Smooth muscle cell of the pulmonary artery (primary cell): ENCODE results near the gene DEFB126. TPM values are rescaled to one million over a fixed set of nuclear protein-coding genes. Genes with fewer than 3 reads are reported as not detected.

Experiments
- total RNA-seq: library from RNA; depleted of rRNA; stranded (reverse); fragments of >200 nt; gene quantifications from 2 replicates; pipeline ENCODE4 v1.2.3, GENCODE V29; 2014

Gene DEFB126, protein sequence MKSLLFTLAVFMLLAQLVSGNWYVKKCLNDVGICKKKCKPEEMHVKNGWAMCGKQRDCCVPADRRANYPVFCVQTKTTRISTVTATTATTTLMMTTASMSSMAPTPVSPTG
- not detected in 2 replicates for total RNA-seq

GRCh38 chr20:142290-142689 is at the start of gene DEFB126:
Gene DEFB126, plus strand, starts transcription at chr20:142590. Its CDS starts 39 bp downstream, at chr20:142629.

GRCh38 chr20:157154-157553 is 14.8 kb downstream of the DEFB126 start, which contains the start of gene DEFB127:
Gene DEFB127, plus strand, starts transcription at chr20:157454. Its CDS starts 91 bp downstream, at chr20:157545.

DNA sequence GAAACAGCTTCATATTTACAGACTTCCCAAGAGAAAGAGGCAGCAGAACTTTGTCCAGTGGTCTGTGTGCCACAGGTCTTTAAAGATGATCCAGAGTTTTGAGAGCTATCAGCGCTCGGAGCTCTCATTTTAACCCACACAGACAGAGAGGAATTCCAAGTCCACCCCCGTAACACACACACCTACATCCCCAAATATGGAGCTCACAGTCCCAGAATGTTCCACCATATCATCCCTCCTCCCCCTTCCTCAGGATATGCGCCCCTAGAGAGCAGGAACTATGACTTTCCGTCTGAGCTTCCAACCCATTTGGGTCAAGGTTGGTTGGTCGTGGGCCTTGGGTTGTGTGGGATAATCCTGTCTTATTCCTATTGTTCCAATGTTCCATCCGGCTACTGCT is 47.2 kb downstream of the DEFB126 start, which contains the start of gene DEFB128:
Gene DEFB128, minus strand, starts transcription at position 101 of the 400 bp plus-strand sequence. Its CDS starts 88 bp downstream, at position 13.

Other genes with a start within 250 kb of the DEFB126 start
- gene DEFB125, start 54.9 kb upstream of the DEFB126 start, total RNA-seq = not detected in 2 replicates
- not detected in 2 replicates for gene DEFB127, start 14.9 kb downstream of the DEFB126 start, total RNA-seq
- gene DEFB128, start 47.1 kb downstream of the DEFB126 start, total RNA-seq = not detected in 2 replicates
- not detected in 2 replicates for gene DEFB129, start 84.7 kb downstream of the DEFB126 start, total RNA-seq
- not detected in 2 replicates for gene DEFB132, start 115.1 kb downstream of the DEFB126 start, total RNA-seq
- gene C20orf96, start 148.2 kb downstream of the DEFB126 start, total RNA-seq = 2.9 and 5.0 TPM in 2 replicates
- gene ZCCHC3, start 155.0 kb downstream of the DEFB126 start, total RNA-seq = 10.0 and 13.7 TPM in 2 replicates
- 6.6 and 10.5 TPM in 2 replicates for gene SOX12, start 183.0 kb downstream of the DEFB126 start, total RNA-seq
- 30.4 and 39.2 TPM in 2 replicates for gene NRSN2, start 204.5 kb downstream of the DEFB126 start, total RNA-seq
- gene TRIB3, start 238.2 kb downstream of the DEFB126 start, total RNA-seq = 35.4 and 121 TPM in 2 replicates